Stimulated activated naive CD8-positive, alpha-beta T cell treated with anti-CD3 and anti-CD28 coated beads, Interleukin-15, Interleukin-2, amounts not matched to agents 100 U/mL and 50 U/mL, for 24 hours (primary cell): ENCODE data around the gene RPS15A.

Experiments used
- ATAC-seq: fragments of 150-1000 bp; cut with Tn5 transposase; one replicate; pipeline ENCODE4 v1.10.0; 2021
- DNase-seq: peaks from one replicate; pipeline ENCODE4 v3.0.0; 2021

The RPS15A gene

DNA sequence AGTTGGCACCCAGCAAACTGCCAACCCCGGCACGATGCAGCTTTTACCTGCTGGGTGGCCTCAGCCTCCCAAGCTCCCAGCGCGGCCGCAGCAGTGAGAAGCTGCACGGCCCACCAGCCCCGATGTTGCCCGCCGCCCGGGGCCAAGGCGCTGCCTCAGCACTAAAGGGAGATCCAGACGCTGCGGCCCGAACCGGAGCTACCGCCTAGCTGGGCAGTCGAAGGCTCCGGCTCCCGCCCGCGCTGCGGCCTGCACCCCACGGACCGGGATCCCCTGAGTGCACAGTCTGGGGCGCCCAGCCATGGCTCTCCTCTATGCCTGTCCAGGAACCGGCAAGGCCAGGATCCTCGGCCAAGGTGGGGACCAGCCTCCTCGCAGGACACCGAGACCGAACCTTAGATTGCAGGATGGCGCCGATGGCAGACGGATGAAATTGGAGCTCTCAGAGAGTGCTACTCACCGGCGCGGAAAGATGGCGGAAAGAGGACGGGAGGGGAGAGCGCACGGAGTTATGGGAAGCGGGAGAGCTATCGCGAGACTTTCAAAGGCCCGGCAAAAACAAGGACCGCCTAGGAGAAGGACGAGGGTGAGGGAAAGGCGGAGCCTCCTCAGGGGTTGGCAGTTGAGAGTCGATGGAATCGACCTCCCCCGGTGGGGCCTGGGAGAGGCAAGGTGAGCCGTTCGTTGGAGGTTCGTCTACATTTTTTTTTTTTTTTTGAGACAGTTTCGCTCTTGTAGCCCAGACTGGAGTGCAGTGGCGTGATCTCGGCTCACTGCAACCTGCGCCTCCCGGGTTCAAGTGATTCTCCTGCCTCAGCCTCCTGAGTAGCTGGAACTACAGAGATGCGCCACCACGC lies at the start of gene RPS15A:
Gene RPS15A, minus strand, starts transcription at position 485 of the 857 bp plus-strand sequence. CDS start 1,221 bp downstream, outside the sequence.
- ATAC-seq (peak; percentile 95), DNase-seq (peak; percentile 91)

DNA sequence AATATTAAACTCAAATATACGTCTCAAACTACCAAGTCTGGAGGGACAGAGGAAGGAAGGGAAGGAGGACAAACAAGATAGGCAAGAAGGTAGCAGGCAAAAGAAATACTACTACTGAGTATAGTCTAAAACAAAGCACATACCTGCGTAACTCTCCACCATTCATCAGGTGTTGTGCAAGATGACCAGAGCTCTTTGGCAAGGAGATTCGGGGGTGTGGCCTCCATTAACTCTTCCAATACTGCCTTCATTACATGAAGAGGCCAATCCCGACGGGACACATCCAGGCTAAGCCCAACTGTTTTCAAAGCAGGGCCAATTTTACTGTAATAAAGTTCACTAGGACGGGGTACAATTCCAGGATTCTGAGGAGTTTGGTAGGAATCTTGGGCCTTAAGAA lies 49.4 kb upstream of the RPS15A start:
- ATAC-seq, result no peak
- no peak for DNase-seq

DNA sequence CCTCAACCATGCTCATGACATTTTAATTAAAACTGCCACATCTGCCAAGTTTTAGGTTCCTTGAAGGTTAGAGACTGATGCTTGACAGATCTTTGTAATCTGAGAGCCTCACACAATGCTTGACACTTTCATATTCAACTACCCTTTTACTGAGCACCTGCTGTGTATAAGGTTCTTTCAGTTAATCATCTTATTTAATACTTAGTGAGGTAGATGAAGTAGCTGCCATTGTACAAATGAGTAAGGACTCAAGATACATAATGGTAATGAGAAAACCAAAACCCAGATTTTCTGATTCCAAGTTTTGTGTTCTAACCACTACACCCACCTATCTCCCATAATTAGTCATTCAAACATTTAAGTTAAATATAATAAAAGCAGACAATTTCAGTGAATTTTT lies 46.6 kb upstream of the RPS15A start:
- ATAC-seq, result peak; percentile 91
- no peak for DNase-seq

DNA sequence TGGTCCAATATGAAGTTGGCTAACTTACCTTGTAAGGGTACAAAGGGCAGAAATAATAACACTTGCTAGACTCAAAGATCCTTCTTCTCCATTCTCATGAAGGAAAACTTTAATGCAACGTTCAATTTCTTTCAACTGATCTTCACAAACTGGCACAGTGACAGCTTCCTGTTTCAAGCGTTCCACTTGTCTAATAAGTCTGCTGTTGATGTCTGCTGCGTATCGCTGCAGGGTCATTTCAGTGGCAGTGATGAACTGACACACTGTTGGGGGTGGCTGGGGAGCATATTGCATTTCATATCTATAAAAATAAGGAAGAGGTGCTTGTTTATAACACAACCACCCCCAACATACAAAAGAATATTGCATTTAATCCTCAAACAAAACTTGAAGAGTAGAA lies 44.7 kb upstream of the RPS15A start:
- ATAC-seq (no peak), DNase-seq (no peak)

DNA sequence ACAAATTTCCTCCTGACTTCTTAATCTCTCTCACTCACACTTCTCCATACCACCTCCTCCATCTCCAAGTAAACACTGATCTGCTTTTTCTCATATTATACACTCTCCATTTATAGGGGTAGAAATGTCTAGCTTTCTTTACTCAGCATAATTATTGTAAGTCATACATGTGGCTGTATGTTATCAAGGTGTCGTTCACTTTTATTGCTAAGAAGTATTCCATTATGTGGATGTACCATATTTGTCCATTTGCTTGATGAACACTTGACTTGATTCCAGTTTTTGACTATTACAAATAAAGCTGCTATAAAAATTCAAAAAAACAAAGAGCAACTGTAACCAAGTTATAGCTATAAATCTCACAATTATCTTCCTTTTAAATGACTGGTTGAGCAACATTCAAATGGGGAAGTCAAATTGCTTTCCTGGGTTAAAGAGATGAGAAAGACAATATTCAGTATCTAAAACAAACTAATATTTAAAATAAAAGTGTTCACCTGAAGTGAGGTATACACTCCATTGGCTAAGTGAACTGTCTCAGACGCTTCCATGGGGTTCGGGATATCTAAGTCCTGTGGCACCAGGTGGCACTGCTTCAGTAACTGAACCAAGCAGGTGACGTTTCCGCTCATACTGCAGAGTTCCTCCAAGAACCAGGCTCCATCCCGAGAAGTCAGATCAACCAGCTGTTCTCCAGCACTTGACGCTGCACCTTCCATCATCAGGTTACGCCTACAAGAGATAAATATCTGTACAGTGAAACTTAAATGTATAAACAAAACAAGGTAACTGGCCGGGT lies 43.8 kb upstream of the RPS15A start:
- no peak for ATAC-seq
- no peak for DNase-seq

DNA sequence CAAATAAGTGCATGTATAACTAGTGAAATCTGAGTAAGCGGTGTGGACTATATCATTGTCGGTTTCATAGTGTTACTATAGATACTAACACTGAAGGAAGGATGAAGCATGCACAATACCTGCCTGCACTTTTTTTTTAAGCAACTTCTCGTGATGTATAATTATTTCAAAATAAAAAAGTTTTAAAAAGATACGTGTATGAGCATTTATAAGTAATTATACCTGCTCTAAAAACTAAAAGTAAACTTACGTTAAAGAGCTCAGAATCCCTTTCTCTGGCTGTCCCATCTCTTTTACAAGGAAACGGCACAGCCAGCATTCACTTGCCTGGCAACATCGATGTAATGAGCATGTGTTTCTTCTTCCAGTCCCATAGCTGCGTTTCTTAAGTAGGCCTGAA lies 42.5 kb upstream of the RPS15A start:
- no peak for DNase-seq
- no peak for ATAC-seq

DNA sequence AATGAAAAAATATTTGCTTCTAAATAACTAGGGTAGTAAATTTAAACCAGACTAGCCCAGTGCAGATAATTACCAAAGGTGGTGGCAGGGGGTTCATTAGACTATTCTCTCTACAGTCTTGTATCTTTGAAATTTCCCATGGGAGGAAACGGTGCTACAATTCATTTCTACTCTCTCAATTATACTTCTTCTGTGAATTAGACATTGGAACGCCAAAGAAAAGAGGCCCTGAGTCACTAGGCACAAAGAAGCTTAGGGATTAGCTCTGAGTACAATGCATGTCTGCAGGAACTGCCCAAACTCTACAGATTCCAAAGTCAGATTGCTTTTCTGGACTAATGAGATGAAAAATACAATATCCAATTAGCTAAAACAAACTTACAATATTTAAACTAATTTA lies 41.9 kb upstream of the RPS15A start:
- ATAC-seq (no peak), DNase-seq (no peak)

DNA sequence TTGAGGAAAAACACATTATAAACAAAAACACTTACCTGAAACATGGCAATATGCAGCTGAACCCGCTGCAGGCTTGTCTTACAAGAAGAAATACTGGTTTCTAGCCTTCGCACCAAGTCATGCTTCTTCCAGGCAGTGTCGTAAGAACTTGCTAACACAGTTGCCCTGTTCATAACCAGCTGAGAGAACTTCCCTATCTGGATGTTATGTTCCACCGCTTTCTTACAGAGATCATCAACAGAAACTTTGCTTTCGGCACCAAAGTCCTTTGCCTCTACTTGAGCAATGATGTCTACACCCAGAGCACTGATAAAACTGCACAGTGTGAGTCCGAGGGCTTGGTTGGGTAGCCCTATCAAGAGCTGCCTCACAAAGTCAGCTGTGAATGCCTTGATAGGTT lies 39.1 kb upstream of the RPS15A start:
- no peak for ATAC-seq
- DNase-seq, result no peak

GRCh38 chr16:18827890-18828289 lies 37.8 kb upstream of the RPS15A start:
- ATAC-seq, result no peak
- DNase-seq, result no peak

- no peak for ATAC-seq
These were observed 26.2 kb upstream of the RPS15A start for GRCh38 chr16:18816286-18816685.

GRCh38 chr16:18811925-18812324 lies 21.8 kb upstream of the RPS15A start:
- ATAC-seq, result no peak
- DNase-seq, result no peak

More at GRCh38 chr16:18816286-18816685, 26.2 kb upstream of the RPS15A start:
- DNase-seq, result no peak

DNA sequence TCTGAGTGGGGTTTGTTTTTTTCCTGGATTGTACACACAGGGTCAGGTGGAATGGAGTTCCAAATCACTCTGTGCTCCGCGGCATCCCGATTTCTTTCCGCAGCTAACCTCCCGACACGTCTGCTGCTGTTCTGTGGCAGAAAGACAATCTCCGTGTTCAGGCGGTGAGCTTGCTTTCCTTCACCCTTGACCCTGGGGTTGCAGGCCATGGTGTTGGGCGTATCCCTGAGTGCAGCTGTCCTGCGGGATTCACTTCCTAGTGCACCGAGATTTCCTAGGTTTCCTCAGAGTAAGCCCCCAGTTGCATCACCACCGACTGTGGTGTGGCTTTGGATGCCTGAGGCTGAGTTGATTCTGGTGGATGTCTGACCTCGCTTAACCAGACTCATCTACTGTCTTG lies 19.0 kb upstream of the RPS15A start:
- no peak for DNase-seq
- no peak for ATAC-seq

- no peak for ATAC-seq
- no peak for DNase-seq
These were observed 15.2 kb upstream of the RPS15A start for GRCh38 chr16:18805257-18805773.

GRCh38 chr16:18804540-18804939 lies 14.4 kb upstream of the RPS15A start:
- DNase-seq (no peak), ATAC-seq (no peak)

GRCh38 chr16:18803569-18804462 lies 13.7 kb upstream of the RPS15A start:
- DNase-seq, result no peak

DNA sequence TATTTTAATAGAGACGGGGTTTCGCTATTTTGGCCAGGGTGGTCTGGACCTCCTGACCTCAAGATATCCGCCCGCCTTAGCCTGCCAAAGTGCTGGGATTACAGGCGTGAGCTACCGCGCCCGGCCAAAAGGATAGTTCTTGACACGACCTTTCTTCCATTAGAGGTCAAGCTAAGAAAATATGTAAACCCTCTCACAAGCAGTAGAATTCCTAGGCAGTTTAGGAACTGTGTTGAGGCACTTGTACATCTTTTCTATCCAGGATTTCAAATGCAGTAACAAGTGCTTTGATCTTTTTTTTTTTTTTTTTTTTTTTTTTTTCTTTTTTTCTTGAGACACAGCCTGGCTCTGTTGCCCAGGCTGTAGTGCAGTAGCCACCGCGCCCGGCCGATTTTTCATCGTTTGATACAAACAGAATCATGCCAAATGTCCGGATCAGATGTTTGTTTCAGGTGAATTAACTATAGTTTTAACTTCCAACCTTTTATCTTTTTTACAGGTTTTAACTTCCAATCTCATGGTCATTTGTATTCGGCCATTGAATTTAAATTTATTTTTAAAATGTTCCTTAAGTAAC lies 12.7 kb upstream of the RPS15A start:
- DNase-seq (no peak), ATAC-seq (no peak)

More at GRCh38 chr16:18803569-18804462, 13.7 kb upstream of the RPS15A start:
- no peak for ATAC-seq

DNA sequence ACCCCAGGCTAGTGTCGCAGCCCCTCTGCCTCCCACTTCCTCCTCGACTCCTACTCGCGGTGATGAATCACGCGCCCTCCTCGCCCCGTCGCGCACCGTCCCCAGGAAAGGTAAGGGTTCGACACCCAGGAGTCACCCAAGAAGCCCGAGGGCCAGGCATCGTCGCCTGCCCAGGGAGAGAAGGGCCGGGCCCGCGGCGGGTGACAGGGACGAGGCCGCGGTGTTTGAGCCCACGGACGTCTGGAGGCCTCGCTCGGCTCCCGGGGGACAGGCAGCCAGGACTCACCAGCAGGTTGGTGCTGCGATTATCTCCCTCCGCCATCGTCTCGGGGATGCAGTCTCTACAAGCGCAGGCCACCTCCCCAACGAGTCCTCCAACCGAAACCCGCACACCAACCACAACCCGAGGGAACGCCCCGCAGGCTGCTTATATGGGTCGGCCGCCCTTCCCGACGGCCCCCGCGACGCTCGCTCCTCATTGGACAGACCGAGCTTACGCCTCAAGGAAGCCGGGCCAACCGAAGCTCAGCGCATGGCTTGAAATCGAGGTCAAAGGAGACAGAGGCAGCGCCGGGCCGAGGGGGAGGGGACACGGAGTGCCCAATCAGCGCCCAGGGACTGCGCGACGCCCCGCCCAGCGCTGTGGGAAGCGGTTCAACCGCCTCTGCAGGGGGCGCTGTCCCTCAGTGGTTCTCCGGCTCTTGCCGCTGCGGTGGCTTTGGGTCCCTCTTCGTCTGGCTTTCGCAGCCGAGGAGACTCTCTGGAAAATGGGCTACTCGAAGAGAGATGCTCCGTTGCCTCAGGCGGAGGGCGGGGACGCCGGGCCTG lies 11.2 kb upstream of the RPS15A start, which contains the start of gene ARL6IP1:
Gene ARL6IP1, minus strand, starts transcription at position 405 of the 828 bp plus-strand sequence. Its CDS starts 83 bp downstream, at position 322.
- DNase-seq, result peak; percentile 98
- peak; percentile 98 for ATAC-seq

GRCh38 chr16:18800775-18801144 lies 10.6 kb upstream of the RPS15A start:
- DNase-seq, result no peak
- no peak for ATAC-seq

DNA sequence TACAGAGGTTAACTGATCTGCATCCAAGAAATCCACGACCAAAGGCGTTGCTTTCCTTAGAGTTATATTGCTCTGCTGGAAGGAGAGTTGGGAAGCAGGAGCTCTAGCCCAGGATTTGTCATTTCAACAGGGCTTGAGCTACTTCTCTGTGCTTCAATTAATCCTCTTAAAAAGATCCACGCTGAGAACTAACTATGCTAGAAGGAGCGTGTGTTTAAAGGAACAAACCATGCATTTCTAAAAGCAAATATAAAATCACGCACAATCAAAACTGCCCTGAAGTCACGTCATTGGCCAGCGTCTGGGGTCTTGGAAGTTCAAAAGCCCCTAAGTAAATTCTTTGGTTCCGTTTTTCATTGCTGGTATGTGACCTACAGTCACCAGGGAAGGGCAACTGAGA lies 10.2 kb upstream of the RPS15A start:
- DNase-seq, result no peak
- ATAC-seq, result no peak

- ATAC-seq, result no peak
- no peak for DNase-seq
These were observed 9.4 kb upstream of the RPS15A start for GRCh38 chr16:18799500-18799899.

GRCh38 chr16:18797746-18798145 lies 7.6 kb upstream of the RPS15A start:
- ATAC-seq, result no peak
- no peak for DNase-seq
